ENCODE data around the gene ING4.

- no peak for TF ChIP-seq ZNF565 (CRISPR knock-in tag; conservative IDR thresholded peaks at IDR 0.05; ENCODE audit: low read depth)
- no peak for TF ChIP-seq PATZ1 (CRISPR knock-in tag; IDR thresholded peaks at IDR 0.05; ENCODE audit: borderline replicate concordance)
- no peak for TF ChIP-seq ISL1 (CRISPR knock-in tag; IDR thresholded peaks at IDR 0.05)
- no peak for TF ChIP-seq ARNTL (CRISPR knock-in tag; IDR thresholded peaks at IDR 0.05; ENCODE audit: borderline replicate concordance, low read depth)
- no peak for TF ChIP-seq ZFP30 (CRISPR knock-in tag; IDR thresholded peaks at IDR 0.05)
- TF ChIP-seq ZFP3 (CRISPR knock-in tag; IDR thresholded peaks at IDR 0.05) = no peak
- no peak for TF ChIP-seq CREB5 (CRISPR knock-in tag; IDR thresholded peaks at IDR 0.05; ENCODE audit: low read depth)
- no peak for TF ChIP-seq RARB (CRISPR knock-in tag; IDR thresholded peaks at IDR 0.05)
- no peak for TF ChIP-seq ZNF8 (CRISPR knock-in tag; IDR thresholded peaks at IDR 0.05)
- TF ChIP-seq OSR1 (CRISPR knock-in tag; IDR thresholded peaks at IDR 0.05) = no peak
- TF ChIP-seq POU6F1 (CRISPR knock-in tag; IDR thresholded peaks at IDR 0.05; ENCODE audit: borderline replicate concordance, low read depth) = no peak
- TF ChIP-seq ZC3H10 (CRISPR knock-in tag; IDR thresholded peaks at IDR 0.05) = no peak
- TF ChIP-seq BACH2 (CRISPR knock-in tag; IDR thresholded peaks at IDR 0.05; ENCODE audit: borderline replicate concordance) = no peak
Measured at GRCh38 chr12:6618483-6619225, 44.3 kb downstream of the ING4 start.

Data from SK-N-SH treated with all-trans-retinoic acid at 6 μM for 48 hours (cell line).